HepG2 (cell line): ENCODE measurements around the gene CPNE4. TPM values are rescaled to one million over a fixed set of nuclear protein-coding genes. Genes with fewer than 3 reads are reported as not detected.

Source experiments
- ATF7-NPFF ChIP-seq: sonication (generic); formaldehyde crosslinking; IDR thresholded peaks from 2 replicates; pipeline ENCODE4 v1.8.1; 2023; ENCODE audit warnings: mild to moderate bottlenecking, low read depth, missing genetic modification reagents, moderate library complexity
- CEBPG ChIP-seq: IDR thresholded peaks from 2 replicates; pipeline ENCODE4 v1.6.1; 2016
- EHMT2 ChIP-seq: fragments of 200-600 bp; sonication (generic); IDR thresholded peaks from 2 replicates; pipeline ENCODE4 v1.7.0; 2017; ENCODE audit warnings: antibody characterized with exemption, low read depth, low read length, borderline replicate concordance
- FOXP1 ChIP-seq, 2 experiments: fragments of 450-650 bp in 1 of 2; IDR thresholded peaks; 2 replicates each; pipeline ENCODE4 v1.6.1; 2017 to 2018; ENCODE audit warnings: antibody characterized with exemption in 1 of 2
- IRX3 ChIP-seq: sonication (generic); formaldehyde crosslinking; IDR thresholded peaks from 2 replicates; pipeline ENCODE4 v1.8.1; 2023; ENCODE audit warnings: mild to moderate bottlenecking, low read depth, missing genetic modification reagents, borderline replicate concordance
- MBD4 ChIP-seq: IDR thresholded peaks from 2 replicates; pipeline ENCODE4 v1.6.1; 2012; ENCODE audit warnings: low read length, inconsistent platforms, borderline replicate concordance
- MED1 ChIP-seq: sonication (generic); formaldehyde crosslinking; IDR thresholded peaks from 2 replicates; pipeline ENCODE4 v1.4.0; 2020; ENCODE audit warnings: missing genetic modification reagents
- MEF2D ChIP-seq: sonication (generic); formaldehyde crosslinking; IDR thresholded peaks from 2 replicates; pipeline ENCODE4 v1.5.1; 2020; ENCODE audit warnings: mild to moderate bottlenecking, missing genetic modification reagents
- RBM39 ChIP-seq: fragments of 200-400 bp; formaldehyde crosslinking; IDR thresholded peaks from one replicate; pipeline ENCODE4 v1.6.1; 2018; ENCODE audit warnings: antibody characterized with exemption, mild to moderate bottlenecking, low read depth, low read length; ENCODE audit not compliant: poor library complexity, severe bottlenecking
- RFX1 ChIP-seq: fragments of 450-650 bp; IDR thresholded peaks from 2 replicates; pipeline ENCODE4 v1.6.1; 2017
- RXRB ChIP-seq: IDR thresholded peaks from 2 replicates; pipeline ENCODE4 v1.6.1; 2016; ENCODE audit warnings: borderline replicate concordance, missing genetic modification reagents, missing compliant biosample characterization
- SOX13 ChIP-seq, 3 experiments: fragments of 450-650 bp in 1 of 3; sonication (generic) in 1 of 3; formaldehyde crosslinking in 1 of 3; IDR thresholded peaks in 2 of 3; conservative IDR thresholded peaks in 1 of 3; 2 replicates each; pipeline versions ENCODE4 v1.5.0 to v1.6.1; 2016 to 2020; ENCODE audit warnings: antibody characterized with exemption in 1 of 3, mild to moderate bottlenecking in 1 of 3, missing compliant biosample characterization in 1 of 3, missing genetic modification reagents in 1 of 3, moderate library complexity in 1 of 3
- SRSF9 ChIP-seq: fragments of 200-400 bp; formaldehyde crosslinking; IDR thresholded peaks from 2 replicates; pipeline ENCODE4 v1.6.1; 2018; ENCODE audit warnings: borderline replicate concordance, mild to moderate bottlenecking, low read depth, low read length; ENCODE audit not compliant: insufficient read depth, poor library complexity, severe bottlenecking
- TSC22D2 ChIP-seq: sonication (generic); formaldehyde crosslinking; IDR thresholded peaks from 2 replicates; pipeline ENCODE4 v1.5.1; 2020; ENCODE audit warnings: missing genetic modification reagents, mild to moderate bottlenecking, borderline replicate concordance
- ZC3H4 ChIP-seq: sonication (generic); formaldehyde crosslinking; IDR thresholded peaks from 2 replicates; pipeline ENCODE4 v1.4.0; 2020; ENCODE audit warnings: missing genetic modification reagents, borderline replicate concordance
- ZNF232 ChIP-seq: sonication (generic); formaldehyde crosslinking; IDR thresholded peaks from 2 replicates; pipeline ENCODE4 v1.4.0; 2020; ENCODE audit warnings: missing genetic modification reagents, borderline replicate concordance
- ZNF350 ChIP-seq: sonication (generic); formaldehyde crosslinking; IDR thresholded peaks from 2 replicates; pipeline ENCODE4 v1.4.0; 2020; ENCODE audit warnings: mild to moderate bottlenecking, low read depth, missing genetic modification reagents, borderline replicate concordance
- ZNF430 ChIP-seq: sonication (generic); formaldehyde crosslinking; IDR thresholded peaks from 2 replicates; pipeline ENCODE4 v1.9.0; 2021; ENCODE audit warnings: mild to moderate bottlenecking, missing genetic modification reagents
- ZNF547 ChIP-seq: sonication (generic); formaldehyde crosslinking; IDR thresholded peaks from 2 replicates; pipeline ENCODE4 v1.5.1; 2020; ENCODE audit warnings: mild to moderate bottlenecking, missing genetic modification reagents
- ZNF589 ChIP-seq: sonication (generic); formaldehyde crosslinking; conservative IDR thresholded peaks from 2 replicates; pipeline ENCODE4 v1.8.0; 2022; ENCODE audit warnings: mild to moderate bottlenecking, moderate library complexity, missing genetic modification reagents
- ZNF674 ChIP-seq: sonication (generic); formaldehyde crosslinking; IDR thresholded peaks from 2 replicates; pipeline ENCODE4 v1.5.0; 2020; ENCODE audit warnings: low read depth, mild to moderate bottlenecking, missing genetic modification reagents
- ZNF775 ChIP-seq: sonication (generic); formaldehyde crosslinking; IDR thresholded peaks from 2 replicates; pipeline ENCODE4 v1.4.0; 2020; ENCODE audit warnings: missing genetic modification reagents, mild to moderate bottlenecking, moderate library complexity, borderline replicate concordance
- ZNF816 ChIP-seq: sonication (generic); formaldehyde crosslinking; IDR thresholded peaks from 2 replicates; pipeline ENCODE4 v1.8.0; 2022; ENCODE audit warnings: missing genetic modification reagents, mild to moderate bottlenecking, borderline replicate concordance
- ZSCAN22 ChIP-seq: sonication (generic); formaldehyde crosslinking; IDR thresholded peaks from 2 replicates; pipeline ENCODE4 v1.4.0; 2020; ENCODE audit warnings: mild to moderate bottlenecking, missing genetic modification reagents
- polyA plus RNA-seq, 8 experiments: library from polyadenylated mRNA; depleted of rRNA in 3 of 8; stranded (reverse) in 7 of 8; unstranded in 1 of 8; fragments of >200 nt; fragmentation: Illumina TruSeq in 4 of 8; extraction: Trizol in 4 of 8; gene quantifications; 2 replicates each; pipeline versions ENCODE4 v1.2.1 to v1.2.3, GENCODE V29; 2011 to 2016; ENCODE audit warnings: low read depth in 4 of 8, missing spikeins in 1 of 8, mixed read lengths in 1 of 8; ENCODE audit not compliant: insufficient read depth in 1 of 8
- total RNA-seq, 5 experiments: library from RNA; depleted of rRNA; stranded (reverse); fragments of >200 nt; fragmentation: Illumina TruSeq; extraction: Trizol; gene quantifications; 2 replicates each; pipeline ENCODE4 v1.2.3, GENCODE V29; 2016; ENCODE audit warnings: low read depth in 1 of 5
- TF ChIP-seq, protein P1 (sequence below): sonication (generic); formaldehyde crosslinking; IDR thresholded peaks from 2 replicates; pipeline ENCODE4 v1.4.0; 2020; ENCODE audit warnings: missing genetic modification reagents
- TF ChIP-seq, protein P2 (sequence below): sonication (generic); formaldehyde crosslinking; IDR thresholded peaks from 2 replicates; pipeline ENCODE4 v1.5.1; 2020; ENCODE audit warnings: missing genetic modification reagents, mild to moderate bottlenecking, borderline replicate concordance

The CPNE4 gene
- total and polyA plus RNA-seq, 2 of the 13 experiments (the other 11 are each of a cell fraction or from before 2014, with no cell fraction given) = not detected

DNA sequence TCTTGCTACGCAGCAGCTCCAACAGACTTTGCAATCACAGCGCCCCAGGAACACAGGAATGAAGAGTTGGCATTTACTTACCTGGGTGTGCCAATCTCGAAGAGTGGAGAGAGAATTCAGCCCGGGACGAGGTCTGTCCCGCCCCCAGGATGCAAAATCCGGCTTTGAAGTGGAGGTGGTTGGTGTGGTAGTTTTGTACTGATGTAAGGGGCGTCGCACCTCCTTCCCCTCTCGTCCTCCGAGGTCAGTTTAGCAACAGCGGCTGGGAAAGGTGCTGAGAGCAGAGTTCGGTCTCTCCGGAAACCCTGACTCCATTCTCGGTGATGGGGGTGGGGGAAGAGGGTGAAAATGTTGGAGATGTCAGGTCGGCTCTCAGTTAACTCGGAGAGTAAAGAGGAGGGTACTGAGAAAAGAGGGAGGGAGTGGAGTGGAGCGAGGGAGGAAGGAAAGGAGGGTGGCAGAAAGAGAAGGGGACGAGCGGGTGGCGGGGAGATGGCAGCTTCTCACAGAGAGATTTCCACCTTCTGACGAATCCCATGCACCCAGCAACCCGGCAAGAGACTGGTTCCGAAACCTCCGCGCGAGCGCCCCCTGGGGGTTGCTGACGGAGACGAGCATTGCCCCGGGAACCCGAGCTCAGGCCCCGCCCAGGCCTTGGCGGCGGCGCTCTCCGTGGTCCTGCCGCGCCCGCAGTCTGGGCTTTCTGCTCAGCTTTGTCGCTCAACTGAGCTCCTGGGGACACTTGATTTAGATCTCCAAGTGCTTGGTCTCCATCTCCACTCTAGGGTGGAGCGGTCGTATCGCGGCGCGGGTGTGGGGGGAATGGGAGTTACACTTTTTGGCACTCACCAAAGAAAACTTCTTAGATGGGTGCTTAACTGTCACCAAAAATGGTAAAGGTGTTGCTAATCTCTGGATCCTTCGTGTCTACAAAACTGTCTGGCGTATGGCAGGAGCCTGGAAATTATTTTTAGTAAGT is at the start of gene CPNE4 (continued):
- TF ChIP-seq, protein P1, sequence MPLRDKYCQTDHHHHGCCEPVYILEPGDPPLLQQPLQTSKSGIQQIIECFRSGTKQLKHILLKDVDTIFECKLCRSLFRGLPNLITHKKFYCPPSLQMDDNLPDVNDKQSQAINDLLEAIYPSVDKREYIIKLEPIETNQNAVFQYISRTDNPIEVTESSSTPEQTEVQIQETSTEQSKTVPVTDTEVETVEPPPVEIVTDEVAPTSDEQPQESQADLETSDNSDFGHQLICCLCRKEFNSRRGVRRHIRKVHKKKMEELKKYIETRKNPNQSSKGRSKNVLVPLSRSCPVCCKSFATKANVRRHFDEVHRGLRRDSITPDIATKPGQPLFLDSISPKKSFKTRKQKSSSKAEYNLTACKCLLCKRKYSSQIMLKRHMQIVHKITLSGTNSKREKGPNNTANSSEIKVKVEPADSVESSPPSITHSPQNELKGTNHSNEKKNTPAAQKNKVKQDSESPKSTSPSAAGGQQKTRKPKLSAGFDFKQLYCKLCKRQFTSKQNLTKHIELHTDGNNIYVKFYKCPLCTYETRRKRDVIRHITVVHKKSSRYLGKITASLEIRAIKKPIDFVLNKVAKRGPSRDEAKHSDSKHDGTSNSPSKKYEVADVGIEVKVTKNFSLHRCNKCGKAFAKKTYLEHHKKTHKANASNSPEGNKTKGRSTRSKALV (CRISPR knock-in tag) = peak; percentile 68
- TF ChIP-seq ZNF232 (peak; percentile 90; the same call in 1 of the 2 replicates), ZNF816 (CRISPR knock-in tag) (0 out of 2 replicates have a peak, but pooled peaks have one; percentile 24), RFX1 (no peak), ZNF430 (CRISPR knock-in tag) (peak; percentile 77; the same call in 1 of the 2 replicates), MEF2D (CRISPR knock-in tag) (peak; percentile 66; the same call in 1 of the 2 replicates), TSC22D2 (CRISPR knock-in tag) (peak; percentile 93), ZNF547 (CRISPR knock-in tag) (no peak; the same call in 1 of the 2 replicates), MED1 (CRISPR knock-in tag) (0 out of 2 replicates have a peak, but pooled peaks have one; percentile 30), SRSF9 (no peak), ZNF350 (CRISPR knock-in tag) (no peak), FOXP1 (IDR thresholded peaks at IDR 0.05) (no peak), FOXP1 (CRISPR knock-in tag; IDR thresholded peaks at IDR 0.05) (no peak), IRX3 (CRISPR knock-in tag) (peak; percentile 65; the same call in 1 of the 2 replicates), ATF7-NPFF (CRISPR knock-in tag) (peak; percentile 86; the same call in 1 of the 2 replicates), ZC3H4 (no peak), SOX13 (IDR thresholded peaks at IDR 0.05) (no peak), SOX13 (CRISPR knock-in tag; conservative IDR thresholded peaks at IDR 0.05 in 1 of 2, IDR thresholded peaks at IDR 0.05 in 1 of 2) (peak in 1 of 2 experiments; percentile 35; a peak in 1 of 4 replicates), RXRB (0 out of 2 replicates have a peak, but pooled peaks have one; percentile 39), ZSCAN22 (CRISPR knock-in tag) (no peak), ZNF589 (CRISPR knock-in tag) (no peak), EHMT2 (peak; percentile 93), CEBPG (CRISPR knock-in tag) (no peak), ZNF674 (no peak), ZNF775 (CRISPR knock-in tag) (no peak), RBM39 (peak; percentile 42), MBD4 (no peak)
- TF ChIP-seq, protein P2, sequence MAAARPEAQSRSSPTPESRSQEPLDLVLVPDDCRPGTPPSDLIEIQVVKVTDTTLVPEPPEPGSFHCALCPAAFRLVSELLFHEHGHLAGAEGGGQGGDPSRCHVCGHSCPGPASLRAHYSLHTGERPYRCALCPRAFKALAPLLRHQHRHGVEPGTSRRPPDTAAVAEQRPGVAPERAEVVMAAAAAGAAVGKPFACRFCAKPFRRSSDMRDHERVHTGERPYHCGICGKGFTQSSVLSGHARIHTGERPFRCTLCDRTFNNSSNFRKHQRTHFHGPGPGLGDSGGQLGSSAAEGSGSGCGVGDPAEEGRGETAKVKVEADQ (CRISPR knock-in tag) = no peak
